ENCODE results near the gene C19orf85.

GRCh38 chr19:55432241-55432959 is 32.2 kb downstream of the C19orf85 start:
- TF ChIP-seq CTCF (conservative IDR thresholded peaks at IDR 0.05; ENCODE audit: low read depth, low read length) (no peak), EZH2phosphoT487 (IDR thresholded peaks at IDR 0.05; ENCODE audit: borderline replicate concordance, low read length) (no peak)

Measured in PC-3 (cell line).